ENCODE results near the gene KCTD2.

DNA sequence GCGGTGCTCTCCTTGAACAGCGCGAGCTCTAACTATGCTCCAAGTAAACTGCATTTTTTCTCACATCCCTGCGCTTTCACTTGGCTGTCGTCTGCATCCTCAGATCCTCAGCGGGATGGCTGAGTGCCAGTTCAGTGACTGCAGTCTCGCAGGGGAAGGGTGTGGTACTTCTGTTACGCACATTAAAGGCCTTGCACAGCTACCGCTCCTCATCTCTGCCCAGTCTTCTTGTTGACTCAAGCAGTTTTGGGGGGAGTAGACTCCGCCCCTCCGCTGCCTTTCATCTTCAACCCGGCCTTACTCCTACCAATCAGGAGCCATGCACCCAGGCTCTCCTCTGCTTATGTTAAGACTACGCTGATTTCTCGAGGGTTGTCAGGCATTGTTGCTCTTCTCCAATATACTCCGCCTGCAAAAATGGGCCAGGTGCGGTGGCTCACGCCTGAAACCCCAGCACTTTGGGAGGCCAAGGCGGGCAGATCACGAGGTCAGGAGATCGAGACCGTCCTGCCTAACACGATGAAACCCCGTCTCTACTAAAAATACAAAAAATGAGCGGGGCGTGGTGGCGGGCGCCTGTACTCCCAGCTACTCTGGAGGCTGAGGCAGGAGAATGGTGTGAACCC is 10.3 kb upstream of the KCTD2 start:
- TF ChIP-seq GATA2 (IDR thresholded peaks at IDR 0.05; ENCODE audit: low read depth, low read length) (no peak), GATA3 (IDR thresholded peaks at IDR 0.05; ENCODE audit: low read depth, low read length) (no peak)

Measured in SH-SY5Y (cell line).